GM12873 (cell line): Measurements from ENCODE around the gene IFRD1.

ENCODE experiments used
- CTCF ChIP-seq: IDR thresholded peaks from 2 replicates; pipeline ENCODE4 v1.5.1; 2012; ENCODE audit warnings: low read depth, mild to moderate bottlenecking, moderate library complexity, low read length, control low read depth; ENCODE audit not compliant: insufficient read depth; ENCODE audit errors: missing control alignments

IFRD1 gene

DNA sequence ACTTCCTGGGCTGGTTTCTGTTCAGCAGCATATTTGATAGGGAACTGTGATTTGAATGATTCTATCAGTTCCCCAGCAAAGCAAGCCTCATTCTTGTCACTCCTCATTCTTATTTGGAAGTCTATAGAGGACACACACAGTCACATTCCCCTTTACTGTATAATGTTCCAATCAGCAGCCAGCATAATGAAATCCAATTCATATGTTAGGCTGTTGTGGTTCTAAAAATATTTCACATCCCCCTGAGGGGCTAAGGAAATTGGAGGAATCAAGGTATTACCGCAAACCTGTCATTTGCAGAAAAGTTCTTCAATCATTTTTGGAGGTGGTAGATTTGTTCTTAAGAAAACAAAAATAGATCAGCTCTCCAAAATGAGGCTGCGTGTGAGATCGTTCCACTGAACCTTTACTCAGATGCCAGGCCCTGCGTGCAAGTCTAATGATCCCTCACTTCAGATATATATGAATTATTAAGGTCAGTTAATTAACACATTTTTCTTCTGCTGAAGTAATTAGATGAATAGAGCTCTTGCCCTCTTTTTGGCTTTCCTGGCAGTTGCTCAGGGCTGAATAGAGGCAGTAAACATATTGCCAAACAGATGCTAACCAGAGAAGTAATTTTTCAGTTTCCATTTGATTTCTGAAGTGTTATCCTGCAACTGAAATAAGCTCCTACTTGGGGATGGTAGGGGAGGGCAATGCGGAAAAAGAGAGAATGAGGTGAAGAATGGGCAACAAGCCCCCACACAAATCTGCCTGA is 62.4 kb downstream of the IFRD1 start:
- TF ChIP-seq CTCF: no peak

DNA sequence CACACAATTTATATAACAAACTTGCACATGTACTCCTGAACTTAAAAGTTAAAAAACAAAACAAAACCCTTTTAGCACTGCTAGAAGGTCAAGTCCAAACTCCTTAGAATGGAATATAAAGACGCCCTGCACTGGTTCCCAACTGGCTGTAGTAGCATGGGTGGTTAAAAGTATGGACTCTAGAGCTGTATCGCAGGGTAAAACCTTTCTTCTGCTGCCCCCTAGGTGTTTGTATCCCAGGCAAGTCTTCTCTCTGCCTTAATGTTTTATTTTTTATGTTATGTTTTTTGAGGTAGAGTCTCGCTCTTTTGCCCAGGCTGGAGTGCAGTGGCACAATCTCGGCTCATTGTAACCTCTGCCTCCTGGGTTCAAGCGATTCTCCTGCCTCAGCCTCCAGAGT is 65.7 kb downstream of the IFRD1 start:
- no peak for TF ChIP-seq CTCF

DNA sequence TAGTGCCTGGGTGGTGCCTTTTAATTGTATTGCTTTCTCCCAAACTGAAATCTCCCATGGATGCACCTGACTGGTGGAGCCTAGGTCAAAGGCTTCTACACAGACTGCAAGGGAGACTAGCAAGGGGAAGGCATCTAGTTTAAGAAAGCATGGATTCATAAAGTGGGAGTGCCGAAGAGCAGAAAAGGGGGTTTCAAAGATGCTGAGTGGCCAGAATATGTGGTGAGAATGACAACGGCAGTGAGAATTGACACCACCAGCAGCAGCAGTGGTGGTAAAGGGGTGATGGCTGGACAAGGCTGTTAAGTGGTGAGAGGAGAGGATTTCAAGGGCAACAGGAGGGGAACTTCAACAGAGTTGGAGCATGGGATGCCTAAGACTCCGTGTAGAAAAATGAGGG is 67.2 kb downstream of the IFRD1 start:
- no peak for TF ChIP-seq CTCF

- TF ChIP-seq CTCF: no peak
These were observed 70.5 kb downstream of the IFRD1 start for GRCh38 chr7:112520787-112521186.

DNA sequence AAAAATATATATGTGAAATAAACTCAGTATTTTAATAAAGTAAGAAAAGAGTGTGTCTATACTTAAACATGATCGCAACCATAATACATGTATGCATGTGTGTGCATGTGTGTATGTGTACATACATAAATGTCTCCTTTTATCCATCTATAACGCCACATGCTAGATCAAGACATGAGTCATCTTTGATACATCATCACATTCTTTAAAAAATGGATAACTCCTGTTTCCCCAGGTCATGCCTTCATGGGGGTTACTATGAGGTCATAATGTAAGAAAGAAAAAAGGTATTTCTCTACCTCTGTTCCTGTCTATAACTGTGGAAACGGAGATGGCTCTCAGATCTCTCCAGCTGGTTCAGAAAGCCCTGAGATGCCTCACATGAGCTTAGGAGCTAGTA is 71.7 kb downstream of the IFRD1 start:
- no peak for TF ChIP-seq CTCF

DNA sequence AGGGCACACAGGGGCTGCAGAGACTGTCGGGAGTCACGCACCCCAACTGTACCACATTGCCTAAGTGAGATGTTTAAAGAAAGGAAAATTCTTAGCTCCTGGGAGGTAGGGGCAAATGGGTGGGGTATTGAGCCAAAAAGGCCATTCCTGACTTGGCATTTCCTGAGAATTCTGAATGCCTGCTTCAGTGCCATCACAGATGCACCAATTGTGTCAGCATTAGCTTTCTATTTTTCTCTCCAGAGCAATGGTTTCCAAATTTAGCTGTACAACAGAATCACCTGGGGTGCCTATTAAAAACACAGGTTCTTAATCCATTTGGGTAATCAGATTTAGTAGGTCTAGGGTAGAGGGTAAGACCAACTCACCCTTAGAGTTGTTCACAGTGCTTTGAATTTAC is 73.6 kb downstream of the IFRD1 start:
- no peak for TF ChIP-seq CTCF
